ENCODE results near the gene CYP3A7.

Gene CYP3A7

DNA sequence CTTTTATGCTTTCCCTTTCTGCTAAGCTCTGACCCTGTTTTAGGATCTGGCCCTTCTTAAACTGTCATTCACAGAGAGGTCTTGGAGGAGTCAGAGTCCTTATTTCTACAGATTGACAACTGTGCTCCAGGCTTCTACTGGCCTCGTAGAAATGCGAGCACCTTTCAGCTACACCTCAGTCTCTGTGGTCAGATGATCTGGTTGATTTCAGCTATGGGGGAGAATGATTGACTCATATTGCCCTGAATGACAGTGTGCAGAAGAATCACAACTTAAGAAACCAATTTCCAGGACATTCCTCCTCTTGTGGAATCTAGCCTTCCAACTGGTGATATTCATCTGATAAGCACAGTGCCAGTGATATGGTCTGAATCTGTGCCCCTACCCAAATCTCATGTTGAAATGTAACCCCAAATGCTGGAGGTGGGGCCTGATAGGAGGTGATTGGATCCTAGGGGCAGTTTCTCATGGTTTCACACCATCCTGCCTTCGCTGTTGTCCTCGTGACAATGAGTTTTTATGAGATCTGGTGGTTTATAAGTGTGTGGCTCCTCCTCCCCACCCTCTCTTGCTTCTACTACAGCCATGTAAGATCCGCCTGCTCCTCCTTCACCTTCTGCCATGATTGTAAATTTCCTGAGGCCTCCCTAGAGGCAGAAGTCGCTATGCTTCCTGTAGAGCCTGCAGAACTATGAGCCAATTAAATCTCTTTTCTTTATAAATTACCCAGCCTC is 14.0 kb upstream of the CYP3A7 start:
- TF ChIP-seq GATA2 (IDR thresholded peaks at IDR 0.05; ENCODE audit: low read depth, low read length) (no peak), GATA3 (IDR thresholded peaks at IDR 0.05; ENCODE audit: low read depth, low read length) (no peak)

DNA sequence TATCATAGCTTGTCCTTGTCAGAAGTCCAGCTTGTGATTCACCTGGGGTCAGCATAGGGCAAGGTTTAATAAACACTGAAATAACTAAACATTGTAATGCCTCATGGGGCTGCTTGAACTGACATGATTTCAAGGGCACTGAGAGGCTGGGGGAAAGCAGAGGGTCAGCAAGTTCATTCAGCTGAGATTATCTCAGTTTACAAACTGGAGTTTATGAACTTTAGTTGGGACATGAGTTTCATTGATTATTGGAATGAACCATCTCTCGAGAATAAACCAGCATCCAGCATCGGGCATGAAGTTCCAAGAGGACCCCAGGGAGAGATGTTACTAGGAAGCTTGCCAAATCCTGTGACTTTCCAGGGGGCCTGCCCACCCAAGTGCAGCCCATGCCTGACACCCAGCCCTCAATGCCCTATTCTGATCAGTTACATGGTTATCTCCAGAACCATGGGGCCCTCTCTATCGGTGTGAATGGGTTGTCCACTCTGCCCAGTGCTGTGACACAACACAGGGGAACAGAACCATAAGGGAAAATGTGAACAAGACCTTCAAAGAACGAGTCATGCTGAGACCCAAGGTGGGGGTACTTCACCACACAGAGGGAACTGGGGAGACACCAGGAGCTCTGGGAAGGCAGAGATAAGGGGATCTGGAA is 7.9 kb upstream of the CYP3A7 start:
- TF ChIP-seq GATA3 (IDR thresholded peaks at IDR 0.05; ENCODE audit: low read depth, low read length) (no peak), GATA2 (IDR thresholded peaks at IDR 0.05; ENCODE audit: low read depth, low read length) (no peak)

GRCh38 chr7:99741441-99741795 is 6.4 kb upstream of the CYP3A7 start:
- TF ChIP-seq GATA3 (IDR thresholded peaks at IDR 0.05; ENCODE audit: low read depth, low read length) (no peak), GATA2 (IDR thresholded peaks at IDR 0.05; ENCODE audit: low read depth, low read length) (no peak)

DNA sequence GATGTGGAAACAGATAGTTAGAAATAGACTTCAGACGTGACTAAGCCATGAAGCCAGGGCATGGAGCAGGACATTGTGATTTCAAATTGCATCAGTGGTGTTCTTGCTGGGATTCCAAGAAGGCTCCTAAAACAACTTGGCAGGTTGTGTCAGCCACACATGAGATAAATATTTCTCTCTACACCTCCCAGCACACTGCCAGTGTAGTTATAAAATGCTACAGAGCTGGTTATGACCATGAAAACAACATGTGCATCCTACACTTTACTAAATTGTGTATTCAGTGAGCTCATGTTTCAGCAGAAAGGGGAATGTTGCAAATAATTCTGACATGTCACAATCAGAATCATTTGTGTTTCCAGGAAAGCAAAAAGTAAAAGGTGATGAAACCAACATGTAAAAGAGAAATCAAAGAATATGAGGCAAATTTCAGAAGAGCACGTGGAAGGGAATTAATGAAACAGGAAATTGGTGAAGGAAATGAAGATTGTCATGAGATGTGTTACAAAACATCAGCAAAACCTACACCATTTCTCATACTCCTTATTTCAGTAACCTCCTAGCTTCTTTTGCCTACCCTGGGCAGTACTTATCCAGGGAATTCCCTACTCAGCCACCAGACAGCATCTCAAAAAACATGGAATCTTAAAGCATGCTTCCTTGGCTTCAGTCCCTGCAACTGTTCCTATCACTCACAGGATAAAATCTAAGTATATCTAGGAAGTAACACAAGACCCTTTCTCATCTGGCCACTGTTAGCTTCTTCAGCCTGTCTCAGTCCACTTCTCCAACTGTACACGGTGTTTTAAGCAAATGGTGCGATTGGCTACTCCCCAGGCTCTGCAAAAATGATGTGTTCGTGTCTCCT is 5.8 kb upstream of the CYP3A7 start:
- TF ChIP-seq GATA2 (IDR thresholded peaks at IDR 0.05; ENCODE audit: low read depth, low read length) (no peak), GATA3 (IDR thresholded peaks at IDR 0.05; ENCODE audit: low read depth, low read length) (no peak)

DNA sequence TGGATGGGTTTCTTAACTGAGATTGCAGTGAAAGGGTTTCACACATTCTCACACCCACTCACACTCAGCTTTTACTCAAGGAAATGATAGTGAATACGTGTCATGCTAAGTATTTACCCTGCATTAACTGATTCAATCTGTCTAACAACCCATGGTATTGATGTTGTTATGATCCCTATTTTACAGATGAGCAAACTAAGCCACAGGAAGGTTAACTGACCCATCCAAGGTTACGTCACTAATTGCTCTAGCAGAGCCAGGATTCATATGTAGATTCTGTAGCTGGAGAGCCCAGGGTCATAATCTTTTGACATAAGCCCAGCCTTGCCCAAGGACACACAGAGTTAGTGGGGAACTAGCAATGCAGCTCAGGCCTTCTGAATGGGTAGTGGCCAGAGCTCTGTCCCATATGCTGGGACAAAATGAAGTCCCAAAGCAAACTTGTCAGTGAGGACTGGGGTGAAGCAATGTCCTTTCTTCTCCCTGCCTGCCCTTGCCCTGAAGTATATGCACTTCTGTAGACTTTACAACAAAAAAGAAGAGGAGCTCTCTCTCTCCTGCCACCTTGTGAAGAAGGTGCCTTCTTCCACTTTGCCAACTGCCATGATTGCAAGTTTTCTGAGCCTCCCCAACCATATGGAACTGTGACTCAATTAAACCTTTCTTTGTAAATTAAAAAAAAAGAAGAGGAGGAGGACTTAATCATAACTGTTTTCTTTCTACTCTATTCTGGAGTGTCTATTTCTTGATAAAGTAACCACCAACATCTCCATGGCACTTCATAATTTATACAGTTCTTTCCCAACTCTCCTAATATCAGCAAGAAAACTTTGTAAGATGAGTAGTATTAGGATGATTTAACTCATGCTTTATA is 4.9 kb upstream of the CYP3A7 start:
- TF ChIP-seq GATA3 (IDR thresholded peaks at IDR 0.05; ENCODE audit: low read depth, low read length) (no peak), GATA2 (IDR thresholded peaks at IDR 0.05; ENCODE audit: low read depth, low read length) (no peak)

DNA sequence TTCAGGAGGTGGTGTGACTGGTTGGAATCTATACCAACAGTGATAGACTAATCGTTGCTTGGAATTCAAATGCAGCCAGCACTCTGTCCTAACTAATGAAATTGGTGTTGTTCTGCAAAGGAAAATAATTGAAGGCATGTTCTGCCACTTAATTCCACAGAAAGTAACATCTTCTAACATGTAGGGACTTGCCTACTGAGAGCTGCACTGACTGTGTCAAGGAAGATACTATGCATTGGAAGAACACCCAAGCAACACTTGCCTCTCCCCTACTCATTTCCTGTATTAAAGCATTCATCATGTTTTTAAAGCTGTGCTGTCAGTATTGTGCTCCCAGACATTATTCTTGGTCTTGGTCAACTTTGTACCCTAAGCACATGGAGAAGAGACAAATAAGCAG is 2.7 kb upstream of the CYP3A7 start:
- no peak for TF ChIP-seq GATA3 (IDR thresholded peaks at IDR 0.05; ENCODE audit: low read depth, low read length)
- no peak for TF ChIP-seq GATA2 (IDR thresholded peaks at IDR 0.05; ENCODE audit: low read depth, low read length)

GRCh38 chr7:99733448-99733847 is 1.5 kb downstream of the CYP3A7 start:
- TF ChIP-seq GATA3 (IDR thresholded peaks at IDR 0.05; ENCODE audit: low read depth, low read length) (no peak), GATA2 (IDR thresholded peaks at IDR 0.05; ENCODE audit: low read depth, low read length) (no peak)

GRCh38 chr7:99733003-99733402 is 2.0 kb downstream of the CYP3A7 start:
- TF ChIP-seq GATA3 (IDR thresholded peaks at IDR 0.05; ENCODE audit: low read depth, low read length) = no peak
- TF ChIP-seq GATA2 (IDR thresholded peaks at IDR 0.05; ENCODE audit: low read depth, low read length) = no peak

- TF ChIP-seq GATA2 (IDR thresholded peaks at IDR 0.05; ENCODE audit: low read depth, low read length) (no peak), GATA3 (IDR thresholded peaks at IDR 0.05; ENCODE audit: low read depth, low read length) (no peak)
These were observed 3.2 kb downstream of the CYP3A7 start for GRCh38 chr7:99731638-99732374.

- TF ChIP-seq GATA3 (IDR thresholded peaks at IDR 0.05; ENCODE audit: low read depth, low read length) = no peak
- TF ChIP-seq GATA2 (IDR thresholded peaks at IDR 0.05; ENCODE audit: low read depth, low read length) = no peak
These were observed 4.0 kb downstream of the CYP3A7 start for GRCh38 chr7:99730992-99731391.

GRCh38 chr7:99730238-99730810 is 4.7 kb downstream of the CYP3A7 start:
- TF ChIP-seq GATA3 (IDR thresholded peaks at IDR 0.05; ENCODE audit: low read depth, low read length) (no peak), GATA2 (IDR thresholded peaks at IDR 0.05; ENCODE audit: low read depth, low read length) (no peak)

GRCh38 chr7:99729486-99730237 is 5.3 kb downstream of the CYP3A7 start:
- no peak for TF ChIP-seq GATA3 (IDR thresholded peaks at IDR 0.05; ENCODE audit: low read depth, low read length)
- TF ChIP-seq GATA2 (IDR thresholded peaks at IDR 0.05; ENCODE audit: low read depth, low read length) = no peak
